ENCODE results near the gene COL20A1. TPM values are rescaled to one million over a fixed set of nuclear protein-coding genes. Genes with fewer than 3 reads are reported as not detected.
A peak's percentile ranks its signal among the peaks of the same experiment; 100 is the strongest.

The COL20A1 gene
- total RNA-seq, 1 experiment from 2014 or later: 0.06 TPM

DNA sequence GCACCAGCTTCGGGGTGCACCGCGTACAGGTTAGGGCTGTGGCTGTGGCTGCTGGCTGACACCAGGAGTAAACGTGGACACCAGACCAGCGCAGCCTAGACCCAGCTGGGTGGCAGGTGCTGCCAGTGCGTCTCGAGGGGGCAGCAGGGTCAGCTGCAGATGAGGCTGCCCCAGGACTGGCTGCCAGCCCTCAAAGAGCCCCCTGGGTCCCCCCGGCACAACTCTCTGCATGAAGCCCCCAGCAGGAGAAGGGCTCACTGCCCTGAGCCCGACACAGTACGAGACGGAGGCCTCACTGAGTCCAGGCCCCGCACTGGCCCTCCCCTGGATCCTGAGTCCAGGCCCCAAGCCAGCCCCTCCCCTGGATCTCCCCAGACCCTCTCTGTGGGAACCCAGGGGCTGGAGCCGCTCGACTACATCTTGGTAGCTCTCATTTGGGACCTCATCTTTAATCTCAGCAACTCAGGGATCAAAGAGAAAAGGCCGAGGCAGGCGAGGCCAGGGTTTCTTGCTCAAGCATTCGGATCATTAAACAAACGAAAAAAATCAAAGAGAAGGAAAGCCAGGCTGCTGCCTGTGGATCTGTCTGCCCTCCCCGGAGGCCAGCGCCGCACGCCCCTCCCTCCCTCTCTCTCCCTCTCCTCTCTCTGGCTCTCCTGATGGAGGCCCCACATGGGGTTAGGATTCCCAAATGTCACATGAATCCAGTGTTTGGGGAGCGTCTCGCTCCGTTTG, 31.8 kb upstream of the COL20A1 start:
- no peak for DNase-seq (ENCODE audit: low read depth)

DNA sequence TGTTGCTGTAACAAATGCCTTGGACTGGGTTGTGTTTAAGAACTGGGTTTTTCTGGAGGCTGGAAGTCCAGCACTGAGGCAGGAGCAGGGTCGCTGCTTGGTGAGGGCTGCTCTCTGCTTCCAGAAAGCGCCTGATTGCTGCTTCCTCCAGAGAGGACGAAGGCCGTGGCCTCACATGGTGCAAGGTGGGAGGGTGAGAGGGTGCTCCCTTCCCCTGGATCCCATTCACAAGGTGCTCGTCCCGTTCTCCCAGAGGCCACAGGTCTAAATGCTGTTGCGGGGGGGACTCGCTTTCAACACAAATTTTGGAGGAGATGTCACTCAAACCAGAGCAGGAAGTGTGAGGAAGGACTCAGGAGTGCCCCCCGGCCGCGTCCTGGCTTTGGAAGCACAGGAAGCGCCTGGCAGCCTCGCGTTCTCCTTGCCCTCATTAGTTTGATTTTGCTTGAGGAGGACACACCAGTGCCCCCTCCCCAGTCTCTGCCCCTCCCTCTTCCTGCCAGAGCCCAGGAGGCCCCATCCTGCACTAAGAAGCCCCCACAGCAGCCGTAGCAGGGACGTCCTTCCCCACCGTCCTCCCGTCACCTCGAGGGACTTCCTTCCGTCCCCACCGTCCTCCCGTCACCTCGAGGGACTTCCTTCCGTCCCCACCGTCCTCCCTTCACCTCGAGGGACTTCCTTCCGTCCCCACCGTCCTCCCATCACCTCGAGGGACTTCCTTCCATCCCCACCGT, 31.0 kb upstream of the COL20A1 start:
- DNase-seq (ENCODE audit: low read depth): no peak

DNA sequence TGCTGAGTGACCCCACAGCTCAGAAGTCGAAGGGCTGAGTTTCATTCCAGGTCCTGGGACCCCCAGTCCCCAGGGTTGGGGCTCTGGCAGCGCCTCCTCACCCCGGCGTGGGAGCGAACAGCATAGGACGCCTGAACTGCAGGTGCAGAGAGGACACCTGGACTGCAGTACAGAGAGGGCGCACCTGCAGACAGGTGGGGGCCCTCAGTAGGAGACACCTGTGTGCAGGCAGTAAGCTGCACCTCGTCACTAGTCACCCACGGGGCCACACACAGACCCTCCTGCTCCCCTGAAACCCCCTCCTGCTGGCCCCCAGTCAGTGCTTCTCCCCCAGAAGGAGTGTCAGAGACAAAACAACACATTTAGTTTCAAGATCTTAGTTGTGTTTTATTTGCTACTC, 30.1 kb upstream of the COL20A1 start:
- DNase-seq (ENCODE audit: low read depth): no peak

DNA sequence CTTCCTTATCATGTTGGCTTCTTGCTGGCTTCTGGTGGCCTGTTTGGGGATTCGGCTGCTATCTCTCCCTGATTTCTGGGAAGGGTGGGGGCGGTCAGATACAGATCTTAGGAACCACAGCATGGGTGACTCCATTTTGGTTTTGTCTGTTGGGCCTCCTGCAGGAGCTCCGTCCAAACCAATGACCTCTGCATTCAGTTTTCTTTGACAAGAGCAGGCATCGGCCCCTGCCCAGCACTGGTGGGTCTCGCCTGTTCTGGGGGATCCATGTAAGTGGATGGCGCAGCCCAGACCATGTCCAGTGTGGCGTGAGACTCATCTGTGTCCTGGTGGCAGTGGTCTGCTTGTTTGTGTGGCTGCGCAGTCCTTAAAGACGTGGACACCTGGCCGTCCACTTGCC, 29.0 kb upstream of the COL20A1 start:
- DNase-seq (ENCODE audit: low read depth): no peak

DNA sequence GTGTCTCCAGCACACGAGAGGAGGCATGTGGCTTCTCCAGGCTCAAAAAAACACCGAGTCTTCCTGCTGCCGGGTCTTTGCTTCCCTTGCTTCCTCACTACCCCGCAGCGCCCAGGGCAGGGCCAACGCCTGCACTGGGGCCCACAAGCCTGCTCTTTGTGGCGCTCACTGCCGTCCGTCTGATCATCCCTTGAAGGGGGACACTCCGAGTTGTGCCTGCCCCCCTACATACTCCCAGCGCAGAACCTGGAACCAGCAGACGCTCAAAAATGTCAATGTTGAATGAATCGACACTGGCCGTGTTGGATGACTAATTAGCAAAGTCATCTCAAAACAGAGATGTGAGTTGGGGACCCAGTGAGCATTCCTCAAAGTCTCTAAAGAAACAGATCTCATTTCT, 28.5 kb upstream of the COL20A1 start:
- no peak for DNase-seq (ENCODE audit: low read depth)

DNA sequence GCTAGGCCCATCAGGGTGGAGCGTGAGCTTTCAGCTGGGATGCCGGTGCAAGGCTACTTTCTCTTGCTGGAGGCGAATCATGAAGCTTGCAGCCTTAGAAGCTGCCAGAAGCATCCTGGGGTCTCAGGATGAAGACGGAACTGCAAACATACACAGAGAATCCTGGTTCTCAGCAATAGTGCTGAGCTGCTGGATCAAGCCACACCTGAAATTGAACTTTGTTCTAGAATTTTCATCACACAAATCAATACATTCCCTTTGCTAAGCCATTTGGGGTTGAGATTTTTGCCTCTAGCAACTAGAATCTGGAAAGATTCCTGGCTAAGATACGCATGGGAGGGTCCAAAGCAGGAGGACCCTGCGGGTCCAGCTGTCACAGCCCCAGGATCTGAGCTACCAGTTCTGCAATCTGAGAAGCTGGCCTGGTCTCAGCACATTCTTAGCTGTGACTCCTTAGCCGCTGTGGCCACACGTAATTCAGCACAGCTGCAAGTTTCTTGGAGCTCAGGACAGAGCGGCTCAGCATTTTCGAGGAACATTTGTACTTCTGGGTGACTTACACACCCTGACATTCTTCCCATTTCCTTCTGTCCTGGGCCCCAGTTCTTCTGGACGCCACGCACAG, 27.0 kb upstream of the COL20A1 start:
- DNase-seq (ENCODE audit: low read depth): peak; percentile 82

DNA sequence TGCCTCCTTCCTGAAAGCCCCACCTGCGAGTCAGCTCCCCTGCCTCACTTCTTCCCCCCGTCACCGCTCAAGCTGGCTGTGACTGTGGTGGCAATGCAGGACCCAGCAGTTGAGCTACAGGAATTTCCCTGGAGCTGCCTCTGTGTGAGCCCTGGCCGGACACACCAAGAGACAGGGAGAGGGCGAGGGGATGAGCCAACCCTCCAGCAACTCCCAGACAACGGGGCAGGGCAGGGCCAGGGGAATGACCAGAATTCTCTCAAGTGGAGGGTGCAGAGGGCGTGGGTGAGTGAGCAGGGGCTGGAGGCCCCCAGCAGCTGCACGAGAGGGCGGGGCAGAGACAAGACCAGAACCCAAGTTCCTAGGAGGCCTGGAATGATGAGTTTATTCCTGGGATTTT, 25.3 kb upstream of the COL20A1 start:
- no peak for DNase-seq (ENCODE audit: low read depth)

DNA sequence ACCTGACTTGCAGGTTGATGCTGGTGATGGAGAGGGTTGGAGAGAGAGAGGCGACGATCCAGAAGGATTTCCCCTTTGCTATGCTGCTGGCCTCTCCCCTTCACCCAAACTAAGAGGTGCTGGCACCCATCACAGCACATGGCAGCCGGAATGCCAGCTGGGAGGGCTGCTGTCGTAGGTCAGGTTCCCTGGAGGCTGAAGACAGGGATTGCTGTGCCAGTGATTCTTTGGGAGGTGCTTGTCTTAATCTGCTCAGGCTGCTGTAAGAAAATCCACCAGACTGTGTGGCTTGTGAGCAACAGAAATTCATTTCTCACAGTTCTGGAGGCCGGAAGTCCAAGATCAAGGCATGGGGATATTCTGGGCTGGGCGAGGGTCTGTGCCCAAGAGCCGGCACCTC, 24.7 kb upstream of the COL20A1 start:
- DNase-seq (ENCODE audit: low read depth): no peak

DNA sequence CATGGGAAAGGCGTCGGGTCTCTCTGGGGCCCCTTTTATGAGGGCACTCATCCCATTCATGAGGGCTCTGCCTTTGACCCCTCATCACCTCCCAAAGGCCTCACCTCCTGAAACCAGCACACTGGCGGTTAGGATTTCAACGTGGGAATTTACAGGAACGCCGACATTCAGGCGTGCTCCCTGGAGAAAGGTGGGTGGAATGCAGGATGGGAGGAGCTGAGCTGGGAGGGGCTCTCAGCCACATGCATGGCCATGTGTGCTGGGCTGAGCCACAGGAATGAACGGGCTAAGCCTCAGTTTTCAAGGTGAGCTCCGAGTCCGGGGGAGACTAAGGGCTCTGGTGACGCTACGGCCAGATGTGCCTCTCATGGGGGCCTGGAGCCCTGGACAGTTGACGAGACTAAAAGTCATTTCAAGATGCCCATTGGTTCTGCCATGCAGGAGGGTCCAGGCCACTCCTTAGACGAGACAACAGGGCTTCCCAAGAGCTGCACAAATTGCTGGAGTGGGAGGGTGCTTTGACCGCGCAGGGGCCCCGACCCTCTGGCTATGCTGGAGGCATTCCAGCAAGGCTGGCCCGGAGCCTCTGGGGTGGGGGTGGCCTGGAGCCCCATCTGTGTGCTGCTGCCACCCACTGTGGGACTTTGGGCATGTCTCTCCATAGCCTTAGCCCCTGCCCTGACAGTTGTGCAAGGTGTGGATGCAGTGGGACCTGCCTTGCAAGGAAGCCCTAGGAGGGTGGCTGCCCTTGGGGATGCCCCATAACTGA, 24.1 kb upstream of the COL20A1 start:
- DNase-seq (ENCODE audit: low read depth): no peak

DNA sequence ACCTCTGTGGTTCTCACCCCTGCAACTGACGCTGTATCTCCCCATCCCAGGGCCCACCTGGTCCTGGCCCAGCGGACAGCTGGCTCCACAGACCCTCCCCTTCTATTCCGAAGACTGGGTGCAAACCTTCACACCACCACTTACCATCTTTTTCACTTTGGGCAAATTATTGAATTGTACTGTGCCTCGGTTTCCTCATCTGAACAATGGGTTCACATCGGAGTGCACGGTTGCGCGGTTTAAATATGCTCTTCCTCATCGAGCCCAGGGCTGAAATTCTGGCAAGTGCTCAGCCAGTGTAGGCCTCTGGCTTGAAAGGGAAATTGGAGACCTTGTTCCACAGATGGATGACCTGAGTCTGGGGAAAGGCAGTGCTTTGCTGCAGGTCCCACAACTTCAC, 23.3 kb upstream of the COL20A1 start:
- DNase-seq (ENCODE audit: low read depth): no peak

DNA sequence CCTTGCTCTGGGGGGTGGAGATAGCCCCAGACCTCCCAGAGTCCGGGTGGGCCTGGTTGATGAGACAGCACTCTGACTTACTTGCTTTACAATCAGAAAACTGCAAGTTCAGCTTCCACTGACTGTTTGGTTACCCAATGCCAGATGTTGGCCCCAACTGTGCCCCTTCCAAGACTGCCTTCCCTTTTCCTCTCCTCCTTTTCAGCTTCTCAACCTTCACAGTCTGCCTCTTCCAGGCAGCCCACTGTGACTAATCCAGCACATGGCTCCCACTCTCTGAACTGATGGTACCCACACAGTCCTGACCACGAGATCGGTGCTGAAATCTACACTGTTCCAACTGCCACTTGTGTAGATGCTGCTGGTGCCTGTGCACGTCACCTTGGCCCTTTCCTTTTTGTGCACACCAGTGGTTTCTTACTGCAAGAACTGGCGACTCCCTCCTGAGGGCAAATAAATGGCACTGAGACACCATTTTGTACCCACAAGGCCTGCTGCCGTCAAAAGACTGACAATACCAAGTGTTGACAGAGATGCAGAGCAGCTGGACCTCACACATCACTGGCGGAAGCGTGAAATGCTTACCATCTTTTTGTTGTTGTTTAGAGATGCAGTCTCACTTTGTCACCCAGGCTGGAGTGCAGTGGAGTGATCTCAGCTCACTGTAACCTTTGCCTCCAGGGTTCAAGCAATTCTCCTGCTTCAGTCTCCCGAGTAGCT, 22.2 kb upstream of the COL20A1 start:
- no peak for DNase-seq (ENCODE audit: low read depth)

DNA sequence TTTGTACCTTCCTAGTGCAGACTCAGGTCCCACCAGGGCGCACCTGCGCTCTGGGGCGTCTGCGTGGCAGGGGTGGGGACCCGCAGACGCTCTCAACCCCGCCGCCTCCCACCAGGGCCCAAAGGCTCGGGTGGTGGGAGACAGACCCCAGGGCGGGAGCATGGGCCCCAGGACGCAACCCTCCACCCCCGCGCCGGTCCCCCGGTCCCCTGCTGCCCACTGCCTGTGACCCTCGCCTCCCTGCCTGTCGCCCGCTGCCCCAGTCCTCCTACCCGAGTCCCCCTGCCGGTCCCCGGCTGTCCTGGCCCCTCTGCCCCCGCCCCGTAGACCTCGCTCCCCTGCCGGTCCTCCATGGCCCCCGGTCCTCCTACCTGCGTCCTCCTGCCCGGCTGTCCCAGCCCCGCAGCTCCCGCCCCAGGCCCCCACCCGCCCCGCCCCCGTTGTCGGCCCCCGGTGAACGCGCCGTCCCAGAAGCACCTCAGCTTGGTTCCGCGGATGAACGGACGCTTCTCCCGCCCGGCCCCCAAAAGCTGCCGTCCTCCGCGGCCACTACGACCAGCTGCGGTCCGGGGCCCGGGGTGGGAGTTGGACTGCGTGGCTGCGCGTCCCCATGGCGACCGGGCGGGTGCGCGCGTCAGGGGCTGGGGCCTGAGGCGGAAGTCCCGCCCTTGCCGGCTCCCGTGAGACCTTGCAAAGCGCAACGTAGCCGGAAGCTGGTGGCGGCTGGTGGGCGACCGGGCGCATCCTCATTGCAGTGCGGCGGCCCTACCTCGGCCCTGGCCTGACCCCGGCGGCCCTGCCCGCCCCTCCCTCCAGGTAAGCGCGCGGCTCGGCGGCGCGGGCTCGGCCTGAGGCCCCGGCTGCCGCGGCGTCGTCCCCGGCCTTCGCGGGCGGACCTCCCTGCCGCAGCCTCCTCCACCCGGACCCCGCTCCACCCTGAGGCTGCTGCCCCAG, 20.6 kb upstream of the COL20A1 start, which contains the start of gene ARFGAP1:
ARFGAP1 (plus strand) TSS at position 709 of the 954 bp plus-strand sequence. CDS start 2,768 bp downstream, outside the sequence.
- peak; percentile 77 for DNase-seq (ENCODE audit: low read depth)

DNA sequence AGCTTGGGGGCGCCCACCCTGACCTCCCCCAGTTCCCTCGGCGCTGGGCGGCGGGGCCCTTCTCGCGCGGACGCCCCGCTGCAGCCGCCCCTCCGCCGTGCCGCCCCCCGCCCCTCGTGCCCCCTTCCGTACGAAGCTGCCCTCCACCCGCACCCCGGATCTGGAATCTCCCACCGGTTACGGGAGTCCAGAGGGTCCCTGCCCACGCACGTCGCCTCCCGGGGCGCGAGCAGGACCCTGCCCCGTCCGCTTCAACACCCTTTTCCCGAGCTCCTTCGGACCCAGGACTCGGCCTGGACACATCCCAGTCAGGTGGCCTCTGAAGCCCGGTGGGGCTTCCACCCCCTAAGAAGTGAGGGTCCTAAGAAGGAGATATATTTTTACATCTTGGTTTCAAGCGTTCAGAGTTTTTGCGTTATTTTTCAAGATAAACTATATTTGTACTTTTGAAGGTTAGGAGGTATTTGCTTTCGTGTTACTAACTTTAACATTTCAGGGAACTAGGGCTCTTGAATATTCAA, 19.9 kb upstream of the COL20A1 start:
- no peak for DNase-seq (ENCODE audit: low read depth)

DNA sequence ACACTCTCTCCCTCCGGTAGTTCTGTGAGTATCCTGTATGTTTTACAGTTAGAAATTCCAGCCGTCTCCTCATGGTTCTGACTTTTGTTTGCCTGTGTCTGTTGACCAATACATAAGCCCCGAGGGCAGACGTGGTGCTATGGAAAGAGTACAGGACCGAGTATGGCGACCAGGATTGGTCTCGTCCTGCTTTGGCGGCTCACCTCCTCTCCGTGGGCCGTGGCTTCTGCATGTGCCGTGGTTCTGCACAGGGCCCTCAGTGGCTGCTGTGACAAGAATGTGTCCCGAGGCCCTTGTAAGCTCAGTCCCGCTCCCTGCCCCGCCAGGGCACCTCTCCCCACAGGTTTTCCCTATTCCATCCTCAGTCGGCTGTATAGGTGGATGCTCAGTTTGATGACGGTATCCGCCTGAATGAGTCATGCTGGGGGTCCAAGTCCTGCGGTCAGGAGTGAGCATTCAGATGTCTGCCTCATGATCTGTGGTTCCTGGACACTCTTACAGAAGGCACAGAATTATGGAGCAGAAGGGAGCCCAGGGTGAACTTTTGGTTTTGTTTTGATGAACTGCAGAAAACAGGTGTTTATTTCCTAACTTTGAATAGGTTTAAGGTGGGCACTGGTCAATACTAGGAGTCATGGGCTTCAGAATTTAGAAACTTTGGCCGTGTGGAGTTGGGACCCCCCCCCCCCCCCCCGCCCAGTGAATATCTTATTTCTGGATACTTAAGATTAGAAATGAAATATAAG, 19.2 kb upstream of the COL20A1 start:
- peak; percentile 73 for DNase-seq (ENCODE audit: low read depth)

DNA sequence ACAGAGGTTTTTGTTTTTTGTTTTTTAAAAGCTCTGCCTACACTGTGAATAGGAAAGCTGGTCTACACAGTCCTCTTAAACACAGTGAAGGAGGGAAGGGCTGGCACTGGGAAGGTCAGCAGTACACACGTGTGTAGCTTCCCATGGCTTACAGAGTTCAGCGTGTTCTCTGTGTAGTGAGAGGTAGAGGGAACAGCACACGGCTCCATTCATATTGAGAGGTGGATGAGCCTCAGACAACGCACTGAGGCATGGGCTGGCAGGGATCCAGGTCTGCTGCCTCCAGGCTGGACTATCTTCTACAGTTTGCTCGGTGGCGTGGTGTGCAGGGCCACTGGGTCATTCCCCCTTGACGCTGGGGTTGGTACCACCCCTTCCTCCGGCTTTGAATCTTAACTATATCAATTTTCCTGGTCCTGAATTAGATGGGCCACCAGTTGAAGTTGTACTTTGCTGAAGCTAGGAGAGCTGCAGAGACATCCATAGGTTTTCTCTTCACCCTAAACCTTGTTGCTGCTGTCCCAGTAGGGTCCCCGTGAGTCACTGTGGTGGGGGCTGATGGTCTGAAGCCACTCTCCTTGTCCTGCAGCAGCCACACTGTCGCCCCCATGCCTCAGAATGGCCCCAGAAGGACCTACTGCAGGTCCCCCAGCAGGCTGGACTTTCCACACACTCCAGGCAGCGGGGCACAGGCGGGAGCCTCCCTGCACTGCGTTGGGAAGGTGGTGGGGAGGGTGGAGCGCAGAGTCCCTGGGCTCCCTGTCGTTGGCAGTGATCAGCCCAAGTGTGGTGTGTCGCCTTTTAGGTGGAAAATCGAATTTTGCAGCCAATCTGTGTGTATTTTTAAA, 18.4 kb upstream of the COL20A1 start:
- no peak for DNase-seq (ENCODE audit: low read depth)

DNA sequence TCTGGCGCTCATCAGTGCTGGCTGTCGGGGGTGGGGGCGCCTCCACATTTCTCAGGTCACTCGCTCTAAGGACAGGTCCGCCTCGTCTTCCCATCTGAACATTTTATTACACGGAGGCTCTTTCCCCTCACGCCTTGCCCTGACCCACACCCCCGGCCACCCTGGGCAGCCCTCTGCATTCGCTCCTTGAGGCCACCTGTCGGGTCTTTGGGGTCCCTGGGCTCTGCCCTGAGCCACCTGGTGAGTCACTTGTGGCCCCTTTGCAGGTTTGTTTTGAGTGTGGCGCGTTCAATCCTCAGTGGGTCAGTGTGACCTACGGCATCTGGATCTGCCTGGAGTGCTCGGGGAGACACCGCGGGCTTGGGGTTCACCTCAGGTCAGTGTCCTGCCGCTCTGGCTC, 17.2 kb upstream of the COL20A1 start:
- DNase-seq (ENCODE audit: low read depth): no peak

DNA sequence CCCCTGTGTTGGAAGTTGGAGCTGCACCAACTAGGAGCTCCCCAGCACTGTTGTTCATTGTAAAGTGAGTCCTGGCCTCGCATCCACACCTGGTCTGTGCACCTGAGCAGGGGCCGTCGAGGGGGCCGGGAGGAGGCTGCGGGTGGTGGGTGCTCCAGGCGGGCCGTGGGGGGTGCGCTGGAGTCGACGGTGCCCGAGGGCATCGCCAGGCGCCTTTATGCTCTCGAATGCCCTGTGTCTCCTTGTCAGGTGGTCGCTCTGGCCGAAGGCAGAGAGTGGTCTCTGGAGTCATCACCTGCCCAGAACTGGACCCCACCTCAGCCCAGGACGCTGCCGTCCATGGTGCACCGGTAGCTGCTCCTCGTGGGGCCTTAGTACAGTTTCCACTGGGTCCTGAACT, 16.0 kb upstream of the COL20A1 start:
- no peak for DNase-seq (ENCODE audit: low read depth)

Data from LHCN-M2 (cell line).